K562 (cell line): ENCODE data around the gene COX4I2. TPM values are rescaled to one million over a fixed set of nuclear protein-coding genes. Genes with fewer than 3 reads are reported as not detected.

Experiments
- CHD4 ChIP-seq: fragments of 200-600 bp; sonication (generic); IDR thresholded peaks from 3 replicates; pipeline ENCODE4 v1.6.1; 2012; ENCODE audit warnings: low read depth, mild to moderate bottlenecking, mixed read lengths, low read length, inconsistent platforms; ENCODE audit not compliant: insufficient read depth, insufficient replicate concordance, poor library complexity, severe bottlenecking
- FOXP1 ChIP-seq: sonication (generic); formaldehyde crosslinking; IDR thresholded peaks from 2 replicates; pipeline ENCODE4 v1.8.0; 2022; ENCODE audit warnings: mild to moderate bottlenecking, missing genetic modification reagents
- HCFC1 ChIP-seq: IDR thresholded peaks from 2 replicates; pipeline ENCODE4 v1.6.1; 2012; ENCODE audit warnings: low read depth, low read length, improper control_type of control experiment
- HIVEP1 ChIP-seq: fragments of 250-450 bp; sonication (Bioruptor Pico); IDR thresholded peaks from 2 replicates; pipeline ENCODE4 v1.4.0; 2020; ENCODE audit warnings: mild to moderate bottlenecking
- HNRNPK ChIP-seq: fragments of 200-400 bp; formaldehyde crosslinking; IDR thresholded peaks from one replicate; pipeline ENCODE4 v1.6.1; 2018; ENCODE audit warnings: mild to moderate bottlenecking, low read depth, low read length; ENCODE audit not compliant: poor library complexity, severe bottlenecking
- JUN ChIP-seq, 2 experiments: sonication (generic) in 1 of 2; formaldehyde crosslinking in 1 of 2; IDR thresholded peaks; 2 replicates each; pipeline versions ENCODE4 v1.6.1 to v1.8.0; 2012 to 2022; ENCODE audit warnings: borderline replicate concordance in 2 of 2, mild to moderate bottlenecking in 2 of 2, improper control_type of control experiment in 1 of 2, low read depth in 1 of 2, low read length in 1 of 2, missing genetic modification reagents in 1 of 2
- NR4A1 ChIP-seq, 2 experiments: fragments of 250-450 bp in 1 of 2; fragments of 450-650 bp in 1 of 2; sonication (Bioruptor Pico) in 1 of 2; IDR thresholded peaks; 2 replicates each; pipeline versions ENCODE4 v1.4.0 to v1.6.1; 2016 to 2020; ENCODE audit warnings: mild to moderate bottlenecking in 2 of 2, missing compliant biosample characterization in 1 of 2, missing genetic modification characterization in 1 of 2, moderate library complexity in 1 of 2
- PTBP1 ChIP-seq: fragments of 200-400 bp; formaldehyde crosslinking; IDR thresholded peaks from 2 replicates; pipeline ENCODE4 v1.6.1; 2017; ENCODE audit warnings: low read depth, low read length
- RBM15 ChIP-seq: fragments of 200-400 bp; formaldehyde crosslinking; IDR thresholded peaks from 2 replicates; pipeline ENCODE4 v1.6.1; 2018; ENCODE audit warnings: mild to moderate bottlenecking, low read length, moderate library complexity; ENCODE audit not compliant: insufficient read depth
- SMAD4 ChIP-seq: fragments of 250-450 bp; sonication (Bioruptor Pico); conservative IDR thresholded peaks from 2 replicates; pipeline ENCODE4 v1.8.0; 2021; ENCODE audit warnings: inconsistent platforms, mild to moderate bottlenecking, moderate library complexity
- SMARCE1 ChIP-seq: fragments of 450-650 bp; IDR thresholded peaks from 2 replicates; pipeline ENCODE4 v1.7.1; 2016; ENCODE audit warnings: mild to moderate bottlenecking
- ZBTB11 ChIP-seq, 3 experiments: fragments of 200-800 bp in 1 of 3; fragments of 250-450 bp in 1 of 3; fragments of 450-650 bp in 1 of 3; sonication (Bioruptor Pico) in 1 of 3; sonication (Bioruptor generic) in 1 of 3; formaldehyde crosslinking in 1 of 3; IDR thresholded peaks; 2 replicates each; pipeline versions ENCODE4 v1.6.1 to v1.8.0; 2016 to 2022; ENCODE audit warnings: mild to moderate bottlenecking in 2 of 3, missing genetic modification characterization in 2 of 3, missing compliant biosample characterization in 1 of 3, moderate library complexity in 1 of 3
- ZFP30 ChIP-seq: fragments of 250-450 bp; sonication (Bioruptor Pico); IDR thresholded peaks from 2 replicates; pipeline ENCODE4 v1.8.0; 2022; ENCODE audit warnings: moderate library complexity, mild to moderate bottlenecking, inconsistent platforms, borderline replicate concordance
- ZNF644 ChIP-seq: fragments of 200-800 bp; sonication (Bioruptor generic); IDR thresholded peaks from 2 replicates; pipeline ENCODE4 v1.6.1; 2016; ENCODE audit warnings: low read depth, missing genetic modification characterization, missing compliant biosample characterization
- polyA plus RNA-seq, 8 experiments: library from polyadenylated mRNA; depleted of rRNA in 4 of 8; stranded (reverse) in 5 of 8; unstranded in 3 of 8; fragments of >200 nt; fragmentation: Nextera tagmentation in 2 of 8; fragmentation: Illumina TruSeq in 1 of 8; extraction: Ambion mirVana in 2 of 8; extraction: Trizol in 1 of 8; gene quantifications; 2 replicates each; pipeline versions ENCODE4 v1.2.1 to v1.2.3, GENCODE V29; 2011 to 2014; ENCODE audit warnings: inconsistent platforms in 1 of 8, missing spikeins in 1 of 8
- total RNA-seq, 7 experiments: library from RNA; depleted of rRNA in 6 of 7; stranded (reverse); fragments of >200 nt in 6 of 7; fragmentation: Illumina TruSeq in 2 of 7; extraction: Trizol in 2 of 7; gene quantifications; 2 replicates each; pipeline versions ENCODE4 v1.2.1 to v1.2.3, GENCODE V29; 2011 to 2021; ENCODE audit warnings: low replicate concordance in 1 of 7
- TF ChIP-seq, protein P1 (sequence below): fragments of 250-450 bp; sonication (Bioruptor Pico); IDR thresholded peaks from 2 replicates; pipeline ENCODE4 v1.8.0; 2022; ENCODE audit warnings: moderate library complexity, mild to moderate bottlenecking, inconsistent platforms
- TF ChIP-seq, protein P2 (sequence below): fragments of 250-450 bp; sonication (Bioruptor Pico); IDR thresholded peaks from 2 replicates; pipeline ENCODE4 v1.4.0; 2020; ENCODE audit warnings: mild to moderate bottlenecking, moderate library complexity

Gene COX4I2
- total and polyA plus RNA-seq, 9 of the 15 experiments (the other 6 are each of a cell fraction or from before 2014, with no cell fraction given), result not detected

DNA sequence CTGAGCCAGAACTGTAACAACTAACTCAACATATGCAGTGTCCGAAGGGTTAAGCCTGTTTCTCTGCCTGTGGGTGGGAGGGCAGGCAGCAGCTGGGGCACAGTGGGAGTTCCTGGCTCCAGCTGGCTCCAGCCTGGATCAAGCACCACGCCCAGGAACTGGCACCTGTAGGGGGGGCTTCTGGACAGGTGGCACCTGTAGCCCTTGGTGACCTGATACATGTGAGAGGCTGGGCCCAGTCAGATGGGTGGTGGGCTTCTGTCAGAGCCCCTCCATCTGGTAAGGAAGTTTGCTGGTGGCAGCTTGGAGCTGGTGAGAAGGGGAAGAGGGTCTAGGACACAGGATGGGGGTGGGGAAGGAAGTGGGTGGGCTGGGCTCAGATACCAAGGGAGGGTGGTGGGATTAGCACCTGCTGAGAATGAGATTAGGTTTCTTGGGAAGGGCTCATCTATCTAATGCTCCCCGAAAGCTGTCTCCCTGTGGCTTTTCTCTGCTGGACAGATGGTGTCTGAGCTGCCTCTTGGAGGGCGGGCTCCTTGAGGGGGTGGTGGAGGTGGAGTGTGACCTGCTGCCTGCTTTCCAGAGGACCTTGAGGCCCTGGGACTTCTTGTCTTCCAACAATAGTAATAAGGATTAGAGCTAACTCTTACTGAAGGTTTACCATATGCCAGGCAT, 56.4 kb downstream of the COX4I2 start (continued):
- TF ChIP-seq ZBTB11 (CRISPR knock-in tag; IDR thresholded peaks at IDR 0.05), result no peak
- no peak for TF ChIP-seq PTBP1
- no peak for TF ChIP-seq FOXP1 (CRISPR knock-in tag)
- TF ChIP-seq CHD4, result no peak
- no peak for TF ChIP-seq SMARCE1
- TF ChIP-seq JUN (IDR thresholded peaks at IDR 0.05; ENCODE audit: borderline replicate concordance, low read depth, low read length), result no peak
- TF ChIP-seq JUN (CRISPR knock-in tag; IDR thresholded peaks at IDR 0.05; ENCODE audit: borderline replicate concordance), result no peak
- no peak for TF ChIP-seq SMAD4
- TF ChIP-seq NR4A1 (CRISPR knock-in tag; IDR thresholded peaks at IDR 0.05), result no peak
- TF ChIP-seq NR4A1 (tag; IDR thresholded peaks at IDR 0.05), result no peak
- TF ChIP-seq HIVEP1 (CRISPR knock-in tag), result no peak
- TF ChIP-seq, protein P1, sequence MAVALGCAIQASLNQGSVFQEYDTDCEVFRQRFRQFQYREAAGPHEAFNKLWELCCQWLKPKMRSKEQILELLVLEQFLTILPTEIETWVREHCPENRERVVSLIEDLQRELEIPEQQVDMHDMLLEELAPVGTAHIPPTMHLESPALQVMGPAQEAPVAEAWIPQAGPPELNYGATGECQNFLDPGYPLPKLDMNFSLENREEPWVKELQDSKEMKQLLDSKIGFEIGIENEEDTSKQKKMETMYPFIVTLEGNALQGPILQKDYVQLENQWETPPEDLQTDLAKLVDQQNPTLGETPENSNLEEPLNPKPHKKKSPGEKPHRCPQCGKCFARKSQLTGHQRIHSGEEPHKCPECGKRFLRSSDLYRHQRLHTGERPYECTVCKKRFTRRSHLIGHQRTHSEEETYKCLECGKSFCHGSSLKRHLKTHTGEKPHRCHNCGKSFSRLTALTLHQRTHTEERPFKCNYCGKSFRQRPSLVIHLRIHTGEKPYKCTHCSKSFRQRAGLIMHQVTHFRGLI, result no peak
- no peak for TF ChIP-seq HCFC1
- TF ChIP-seq RBM15, result no peak
- TF ChIP-seq ZNF644 (tag), result no peak
- TF ChIP-seq, protein P2, sequence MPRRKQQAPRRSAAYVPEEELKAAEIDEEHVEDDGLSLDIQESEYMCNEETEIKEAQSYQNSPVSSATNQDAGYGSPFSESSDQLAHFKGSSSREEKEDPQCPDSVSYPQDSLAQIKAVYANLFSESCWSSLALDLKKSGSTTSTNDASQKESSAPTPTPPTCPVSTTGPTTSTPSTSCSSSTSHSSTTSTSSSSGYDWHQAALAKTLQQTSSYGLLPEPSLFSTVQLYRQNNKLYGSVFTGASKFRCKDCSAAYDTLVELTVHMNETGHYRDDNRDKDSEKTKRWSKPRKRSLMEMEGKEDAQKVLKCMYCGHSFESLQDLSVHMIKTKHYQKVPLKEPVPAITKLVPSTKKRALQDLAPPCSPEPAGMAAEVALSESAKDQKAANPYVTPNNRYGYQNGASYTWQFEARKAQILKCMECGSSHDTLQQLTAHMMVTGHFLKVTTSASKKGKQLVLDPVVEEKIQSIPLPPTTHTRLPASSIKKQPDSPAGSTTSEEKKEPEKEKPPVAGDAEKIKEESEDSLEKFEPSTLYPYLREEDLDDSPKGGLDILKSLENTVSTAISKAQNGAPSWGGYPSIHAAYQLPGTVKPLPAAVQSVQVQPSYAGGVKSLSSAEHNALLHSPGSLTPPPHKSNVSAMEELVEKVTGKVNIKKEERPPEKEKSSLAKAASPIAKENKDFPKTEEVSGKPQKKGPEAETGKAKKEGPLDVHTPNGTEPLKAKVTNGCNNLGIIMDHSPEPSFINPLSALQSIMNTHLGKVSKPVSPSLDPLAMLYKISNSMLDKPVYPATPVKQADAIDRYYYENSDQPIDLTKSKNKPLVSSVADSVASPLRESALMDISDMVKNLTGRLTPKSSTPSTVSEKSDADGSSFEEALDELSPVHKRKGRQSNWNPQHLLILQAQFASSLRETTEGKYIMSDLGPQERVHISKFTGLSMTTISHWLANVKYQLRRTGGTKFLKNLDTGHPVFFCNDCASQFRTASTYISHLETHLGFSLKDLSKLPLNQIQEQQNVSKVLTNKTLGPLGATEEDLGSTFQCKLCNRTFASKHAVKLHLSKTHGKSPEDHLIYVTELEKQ (CRISPR knock-in tag), result no peak
- TF ChIP-seq ZFP30, result no peak
- no peak for TF ChIP-seq HNRNPK
